HEK293 (cell line): ENCODE data around the gene BAD.

Experiments
- EGR2 ChIP-seq: fragments of 450-650 bp; formaldehyde crosslinking; IDR thresholded peaks from 2 replicates; pipeline ENCODE4 v1.5.1; 2016; ENCODE audit warnings: low read depth, missing biosample characterization, missing genetic modification characterization
- GLI4 ChIP-seq: fragments of 450-650 bp; formaldehyde crosslinking; IDR thresholded peaks from 2 replicates; pipeline ENCODE4 v1.5.1; 2016; ENCODE audit warnings: missing biosample characterization, missing genetic modification characterization
- HOXD13 ChIP-seq: sonication (generic); formaldehyde crosslinking; IDR thresholded peaks from 2 replicates; pipeline ENCODE4 v1.8.0; 2022; ENCODE audit warnings: missing genetic modification reagents, borderline replicate concordance
- KLF1 ChIP-seq: fragments of 450-650 bp; formaldehyde crosslinking; IDR thresholded peaks from 2 replicates; pipeline ENCODE4 v1.5.1; 2016; ENCODE audit warnings: missing biosample characterization, missing genetic modification characterization
- KLF17 ChIP-seq: fragments of 450-650 bp; formaldehyde crosslinking; IDR thresholded peaks from 2 replicates; pipeline ENCODE4 v1.5.1; 2016; ENCODE audit warnings: missing biosample characterization, missing genetic modification characterization
- KLF8 ChIP-seq: fragments of 450-650 bp; formaldehyde crosslinking; IDR thresholded peaks from 2 replicates; pipeline ENCODE4 v1.5.1; 2016; ENCODE audit warnings: missing biosample characterization, missing genetic modification characterization
- PRDM10 ChIP-seq: fragments of 450-650 bp; formaldehyde crosslinking; IDR thresholded peaks from 2 replicates; pipeline ENCODE4 v1.5.1; 2016; ENCODE audit warnings: missing biosample characterization, missing genetic modification characterization
- SETDB1 ChIP-seq: IDR thresholded peaks from one replicate; pipeline ENCODE4 v1.6.1; 2017; ENCODE audit warnings: mild to moderate bottlenecking, low read length, moderate library complexity, mixed read lengths; ENCODE audit not compliant: insufficient read length
- ZBTB11 ChIP-seq: fragments of 450-650 bp; formaldehyde crosslinking; conservative IDR thresholded peaks from 2 replicates; pipeline ENCODE4 v1.5.1; 2016; ENCODE audit warnings: low read depth, missing biosample characterization, missing genetic modification characterization
- ZBTB44 ChIP-seq: fragments of 450-650 bp; IDR thresholded peaks from 2 replicates; pipeline ENCODE4 v1.5.1; 2018; ENCODE audit warnings: missing biosample characterization, mild to moderate bottlenecking, missing genetic modification characterization
- ZFP69B ChIP-seq: fragments of 450-650 bp; formaldehyde crosslinking; IDR thresholded peaks from 2 replicates; pipeline ENCODE4 v1.5.1; 2016; ENCODE audit warnings: missing biosample characterization, missing genetic modification characterization
- ZNF174 ChIP-seq: fragments of 450-650 bp; formaldehyde crosslinking; IDR thresholded peaks from 2 replicates; pipeline ENCODE4 v1.5.0; 2017; ENCODE audit warnings: missing biosample characterization, mild to moderate bottlenecking, missing genetic modification characterization
- ZNF223 ChIP-seq: fragments of 450-650 bp; formaldehyde crosslinking; IDR thresholded peaks from 2 replicates; pipeline ENCODE4 v1.5.1; 2016; ENCODE audit warnings: missing biosample characterization, missing genetic modification characterization
- ZNF23 ChIP-seq: fragments of 450-650 bp; formaldehyde crosslinking; IDR thresholded peaks from 2 replicates; pipeline ENCODE4 v1.5.1; 2016; ENCODE audit warnings: missing biosample characterization, missing genetic modification characterization, borderline replicate concordance
- ZNF266 ChIP-seq: fragments of 450-650 bp; formaldehyde crosslinking; IDR thresholded peaks from 2 replicates; pipeline ENCODE4 v1.5.1; 2016; ENCODE audit warnings: missing biosample characterization, missing genetic modification characterization, low read depth
- ZNF391 ChIP-seq: fragments of 450-650 bp; formaldehyde crosslinking; IDR thresholded peaks from 2 replicates; pipeline ENCODE4 v1.5.1; 2016; ENCODE audit warnings: low read depth, missing biosample characterization, missing genetic modification characterization, borderline replicate concordance
- ZNF398 ChIP-seq: fragments of 450-650 bp; formaldehyde crosslinking; IDR thresholded peaks from 2 replicates; pipeline ENCODE4 v1.5.1; 2017; ENCODE audit warnings: missing biosample characterization, missing genetic modification characterization
- ZNF623 ChIP-seq: fragments of 450-650 bp; formaldehyde crosslinking; IDR thresholded peaks from 2 replicates; pipeline ENCODE4 v1.5.1; 2016; ENCODE audit warnings: missing biosample characterization, missing genetic modification characterization
- ZNF658 ChIP-seq: fragments of 450-650 bp; formaldehyde crosslinking; IDR thresholded peaks from 2 replicates; pipeline ENCODE4; 2016; ENCODE audit warnings: missing biosample characterization, missing genetic modification characterization
- ZNF664 ChIP-seq: fragments of 450-650 bp; formaldehyde crosslinking; IDR thresholded peaks from 2 replicates; pipeline ENCODE4 v1.5.1; 2016; ENCODE audit warnings: missing biosample characterization, missing genetic modification characterization
- ZNF707 ChIP-seq: fragments of 450-650 bp; formaldehyde crosslinking; IDR thresholded peaks from 2 replicates; pipeline ENCODE4 v1.5.1; 2016; ENCODE audit warnings: missing biosample characterization, missing genetic modification characterization
- ZSCAN16 ChIP-seq: fragments of 450-650 bp; formaldehyde crosslinking; IDR thresholded peaks from 2 replicates; pipeline ENCODE4 v1.5.1; 2016; ENCODE audit warnings: missing biosample characterization, missing genetic modification characterization
- ZSCAN4 ChIP-seq: fragments of 450-650 bp; formaldehyde crosslinking; IDR thresholded peaks from 2 replicates; pipeline ENCODE4 v1.5.1; 2017; ENCODE audit warnings: missing biosample characterization, missing genetic modification characterization
- ZSCAN5A ChIP-seq: fragments of 450-650 bp; formaldehyde crosslinking; IDR thresholded peaks from 2 replicates; pipeline ENCODE4 v1.5.1; 2016; ENCODE audit warnings: missing biosample characterization, missing genetic modification characterization
- ZXDB ChIP-seq: fragments of 450-650 bp; formaldehyde crosslinking; IDR thresholded peaks from 2 replicates; pipeline ENCODE4 v1.5.1; 2016; ENCODE audit warnings: missing biosample characterization, missing genetic modification characterization

BAD gene

GRCh38 chr11:64230171-64230984, 54.1 kb downstream of the BAD start, which contains the start of gene DNAJC4 (continued):
- TF ChIP-seq ZSCAN5A (tag by site-specific recombination) (no peak), ZFP69B (tag by site-specific recombination) (no peak), ZNF664 (tag by site-specific recombination) (no peak), ZBTB11 (0 out of 2 replicates have a peak, but pooled peaks have one; percentile 7), ZXDB (tag by site-specific recombination) (peak; percentile 91), ZSCAN4 (no peak), ZNF707 (tag by site-specific recombination) (no peak), ZSCAN16 (tag by site-specific recombination) (no peak), ZNF174 (tag by site-specific recombination) (no peak), ZNF23 (no peak), SETDB1 (no peak), KLF1 (tag by site-specific recombination) (0 out of 2 replicates have a peak, but pooled peaks have one; percentile 7), ZNF266 (tag by site-specific recombination) (peak; percentile 39; the same call in 1 of the 2 replicates), KLF17 (tag by site-specific recombination) (peak; percentile 37; the same call in 1 of the 2 replicates), PRDM10 (tag by site-specific recombination) (peak; percentile 59), ZNF398 (no peak), ZNF223 (tag by site-specific recombination) (no peak), ZBTB44 (tag by site-specific recombination) (no peak), ZNF658 (tag by site-specific recombination) (no peak), ZNF391 (no peak), GLI4 (tag by site-specific recombination) (no peak), ZNF623 (no peak), EGR2 (tag by site-specific recombination) (no peak), HOXD13 (no peak), KLF8 (tag by site-specific recombination) (no peak)
